H9 (cell line): ENCODE measurements around the gene MED31. TPM values are rescaled to one million over a fixed set of nuclear protein-coding genes. Genes with fewer than 3 reads are reported as not detected.

ENCODE experiments used
- DNase-seq: peaks from one replicate; pipeline ENCODE4 v3.0.0-alpha.2; 2017
- H2AFZ ChIP-seq: one replicate; pipeline ENCODE4 v1.6.1; 2013; ENCODE audit warnings: mild to moderate bottlenecking, low read length, control low read depth, moderate library complexity
- H2AK5ac ChIP-seq: 2 replicates; pipeline ENCODE4 v1.6.1; 2013; ENCODE audit warnings: low read length, control low read depth, mixed read lengths; ENCODE audit not compliant: insufficient read length
- H2BK120ac ChIP-seq: one replicate; pipeline ENCODE4 v1.6.1; 2013; ENCODE audit warnings: low read depth, mild to moderate bottlenecking, low read length, control low read depth, inconsistent platforms; ENCODE audit not compliant: poor library complexity, severe bottlenecking
- H2BK12ac ChIP-seq: 2 replicates; pipeline ENCODE4 v1.6.1; 2013; ENCODE audit warnings: low read length, control low read depth, mixed read lengths, low read depth; ENCODE audit not compliant: insufficient read length
- H2BK15ac ChIP-seq: 2 replicates; pipeline ENCODE4 v1.6.1; 2013; ENCODE audit warnings: low read depth, low read length, control low read depth
- H2BK20ac ChIP-seq: one replicate; pipeline ENCODE4 v1.6.1; 2013; ENCODE audit warnings: low read depth, mild to moderate bottlenecking, low read length, control low read depth, inconsistent platforms; ENCODE audit not compliant: poor library complexity, severe bottlenecking
- H2BK5ac ChIP-seq: 2 replicates; pipeline ENCODE4 v1.6.1; 2013; ENCODE audit warnings: low read length, control low read depth, mixed read lengths; ENCODE audit not compliant: insufficient read length
- H3K14ac ChIP-seq: 2 replicates; pipeline ENCODE4 v1.6.1; 2013; ENCODE audit warnings: low read length, control low read depth; ENCODE audit not compliant: insufficient read depth
- H3K18ac ChIP-seq: 2 replicates; pipeline ENCODE4 v1.6.1; 2013; ENCODE audit warnings: low read depth, mild to moderate bottlenecking, mixed read lengths, low read length, control low read depth; ENCODE audit not compliant: insufficient read length
- H3K23ac ChIP-seq: 2 replicates; pipeline ENCODE4 v1.6.1; 2013; ENCODE audit warnings: low read length, control low read depth, mixed read lengths, low read depth; ENCODE audit not compliant: insufficient read length
- H3K23me2 ChIP-seq: 2 replicates; pipeline ENCODE4 v1.6.1; 2013; ENCODE audit warnings: low read depth, mild to moderate bottlenecking, mixed read lengths, low read length, control low read depth; ENCODE audit not compliant: insufficient read length, poor library complexity, severe bottlenecking
- H3K27ac ChIP-seq: 2 replicates; pipeline ENCODE4 v1.5.1; 2013; ENCODE audit warnings: low read length, control low read depth, mixed read lengths, low read depth; ENCODE audit not compliant: insufficient read length
- H3K27me3 ChIP-seq: 2 replicates; pipeline ENCODE4 v1.6.1; 2013; ENCODE audit warnings: low read length, control low read depth, inconsistent platforms; ENCODE audit not compliant: insufficient read depth
- H3K4ac ChIP-seq: 2 replicates; pipeline ENCODE4 v1.6.1; 2013; ENCODE audit warnings: low read depth, mild to moderate bottlenecking, control low read depth, inconsistent platforms, low read length, moderate library complexity
- H3K4me1 ChIP-seq: 2 replicates; pipeline ENCODE4 v1.6.1; 2013; ENCODE audit warnings: low read length, control low read depth, inconsistent platforms; ENCODE audit not compliant: insufficient read depth
- H3K4me2 ChIP-seq: 2 replicates; pipeline ENCODE4 v1.6.1; 2013; ENCODE audit warnings: low read length, control low read depth, mixed read lengths; ENCODE audit not compliant: insufficient read length, insufficient read depth
- H3K56ac ChIP-seq: 2 replicates; pipeline ENCODE4 v1.6.1; 2013; ENCODE audit warnings: low read depth, mild to moderate bottlenecking, mixed read lengths, low read length, control low read depth; ENCODE audit not compliant: insufficient read length
- H3K79me1 ChIP-seq: 2 replicates; pipeline ENCODE4 v1.6.1; 2013; ENCODE audit warnings: low read depth, mild to moderate bottlenecking, moderate library complexity, low read length, control low read depth, inconsistent platforms; ENCODE audit not compliant: insufficient read depth, poor library complexity, severe bottlenecking
- H3K79me2 ChIP-seq: 2 replicates; pipeline ENCODE4 v1.6.1; 2013; ENCODE audit warnings: low read length, control low read depth, inconsistent platforms; ENCODE audit not compliant: insufficient read depth
- H3K9ac ChIP-seq: 2 replicates; pipeline ENCODE4 v1.6.1; 2013; ENCODE audit warnings: low read length, control low read depth, mixed read lengths; ENCODE audit not compliant: insufficient read length; ENCODE audit errors: extremely low read depth
- H3K9me3 ChIP-seq: one replicate; pipeline ENCODE4 v1.6.1; 2013; ENCODE audit warnings: low read depth, low read length, inconsistent platforms; ENCODE audit not compliant: control insufficient read depth
- H3T11ph ChIP-seq: one replicate; pipeline ENCODE4 v1.6.1; 2013; ENCODE audit warnings: mild to moderate bottlenecking, low read length, control low read depth, inconsistent platforms
- H4K20me1 ChIP-seq: one replicate; pipeline ENCODE4 v1.6.1; 2013; ENCODE audit not compliant: control insufficient read depth, insufficient read length, insufficient read depth
- H4K5ac ChIP-seq: 2 replicates; pipeline ENCODE4 v1.6.1; 2013; ENCODE audit warnings: low read depth, mild to moderate bottlenecking, mixed read lengths, low read length, control low read depth; ENCODE audit not compliant: insufficient read length
- H4K8ac ChIP-seq: replicated peaks from 2 replicates; pipeline ENCODE4 v1.6.1; 2013; ENCODE audit warnings: low read length, control low read depth, mixed read lengths, low read depth; ENCODE audit not compliant: insufficient read length
- H4K91ac ChIP-seq: 2 replicates; pipeline ENCODE4 v1.6.1; 2013; ENCODE audit warnings: low read depth, mild to moderate bottlenecking, moderate library complexity, mixed read lengths, low read length, control low read depth; ENCODE audit not compliant: insufficient read length
- H3K27ac Mint-ChIP-seq, 3 experiments: 2 replicates in 2 of 3; 3 replicates in 1 of 3; pipeline ENCODE4 v1.8.0; 2020 to 2021; ENCODE audit warnings: mixed read lengths in 3 of 3, mild to moderate bottlenecking in 1 of 3, moderate library complexity in 1 of 3
- H3K27me3 Mint-ChIP-seq: 2 replicates; pipeline ENCODE4 v1.8.0; 2021; ENCODE audit warnings: low read depth, mild to moderate bottlenecking, moderate library complexity, mixed read lengths
- H3K36me3 Mint-ChIP-seq, 3 experiments: 2 replicates in 2 of 3; 3 replicates in 1 of 3; pipeline ENCODE4 v1.8.0; 2020 to 2021; ENCODE audit warnings: low read depth in 3 of 3, mixed read lengths in 3 of 3; ENCODE audit not compliant: insufficient read depth in 1 of 3
- H3K4me1 Mint-ChIP-seq, 2 experiments: 2 replicates each; pipeline ENCODE4 v1.8.0; 2020; ENCODE audit warnings: mixed read lengths in 2 of 2
- H3K4me3 Mint-ChIP-seq, 2 experiments: 2 replicates in 1 of 2; 3 replicates in 1 of 2; pipeline ENCODE4 v1.8.0; 2020 to 2021; ENCODE audit warnings: mild to moderate bottlenecking in 2 of 2, mixed read lengths in 2 of 2, moderate library complexity in 1 of 2
- H3K9me3 Mint-ChIP-seq, 2 experiments: 2 replicates in 1 of 2; 3 replicates in 1 of 2; pipeline ENCODE4 v1.8.0; 2020; ENCODE audit warnings: mild to moderate bottlenecking in 2 of 2, mixed read lengths in 2 of 2, moderate library complexity in 1 of 2
- WGBS: extraction: QIAGEN DNeasy Blood & Tissue Kit; methylation state at CpG from one replicate; pipeline ENCODE4 v1.1.7; 2013; ENCODE audit warnings: missing lambda C conversion rate, low lambda C conversion rate, mixed read lengths; ENCODE audit not compliant: insufficient read length; ENCODE audit errors: extremely low coverage; 5-methylcytosine and 5-hydroxymethylcytosine counted together
- total RNA-seq: library from RNA; stranded (reverse); gene quantifications from 2 replicates; pipeline ENCODE4 v1.2.1, GENCODE V29; 2021
- TF ChIP-seq, protein P1 (sequence below): fragments of 200-600 bp; sonication (generic); conservative IDR thresholded peaks from 3 replicates; pipeline ENCODE4 v1.8.0; 2021; ENCODE audit warnings: antibody characterized with exemption, mild to moderate bottlenecking

MED31 gene
- total RNA-seq, 1 experiment from 2014 or later: 11.8 TPM

DNA sequence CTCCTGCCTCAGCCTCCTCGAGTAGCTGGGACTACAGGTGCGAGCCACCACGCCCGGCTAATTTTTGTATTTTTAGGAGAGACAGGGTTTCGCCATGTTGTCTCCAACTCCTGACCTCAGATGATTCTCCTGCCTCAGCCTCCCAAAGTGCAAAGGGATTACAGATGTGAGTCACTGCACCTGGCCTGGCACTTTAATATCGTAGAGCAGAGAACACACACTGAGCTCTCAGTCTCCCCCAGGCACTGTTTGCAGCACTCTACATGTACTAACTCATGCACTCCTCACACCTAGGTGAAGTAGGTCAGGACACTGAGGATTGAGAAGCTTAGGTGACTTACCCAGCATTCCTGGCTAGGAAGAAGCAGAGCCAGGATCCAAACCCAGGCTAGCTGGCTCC is 15.2 kb upstream of the MED31 start:
- peaks cover 58% of the 10 kb centered on the region for H3K27me3 Mint-ChIP-seq
- Histone ChIP-seq H2AFZ (no peak overlapping the region), H2AK5ac (no peak overlapping the region), H3K79me1 (no peaks in the 10 kb centered on the region), H2BK120ac (no peak overlapping the region), H2BK15ac (no peak overlapping the region), H3K9ac (no peak overlapping the region), H3K4ac (no peak overlapping the region), H2BK5ac (no peak overlapping the region), H4K91ac (no peak overlapping the region), H3K27me3 (peaks cover 4% of the 10 kb centered on the region), H3K23me2 (no peaks in the 10 kb centered on the region), H3K23ac (no peak overlapping the region), H4K8ac (no peak overlapping the region), H2BK20ac (no peak overlapping the region), H4K20me1 (no peaks in the 10 kb centered on the region), H3K18ac (no peak overlapping the region), H3K56ac (no peak overlapping the region), H3K79me2 (no peaks in the 10 kb centered on the region), H3K9me3 (no peaks in the 10 kb centered on the region), H4K5ac (no peak overlapping the region), H3T11ph (no peak overlapping the region), H3K27ac (no peak overlapping the region), H3K4me2 (no peak overlapping the region), H3K14ac (no peak overlapping the region), H2BK12ac (no peak overlapping the region), H3K4me1 (no peaks in the 10 kb centered on the region)
- H3K36me3 Mint-ChIP-seq: no peaks in the 10 kb centered on the region
- no CpG with 5 or more reads among the region's 6 CpGs for WGBS
- peak; percentile 18 for DNase-seq
- H3K4me3 Mint-ChIP-seq: no peak overlapping the region
- H3K27ac Mint-ChIP-seq: no peak overlapping the region
- TF ChIP-seq, protein P1, sequence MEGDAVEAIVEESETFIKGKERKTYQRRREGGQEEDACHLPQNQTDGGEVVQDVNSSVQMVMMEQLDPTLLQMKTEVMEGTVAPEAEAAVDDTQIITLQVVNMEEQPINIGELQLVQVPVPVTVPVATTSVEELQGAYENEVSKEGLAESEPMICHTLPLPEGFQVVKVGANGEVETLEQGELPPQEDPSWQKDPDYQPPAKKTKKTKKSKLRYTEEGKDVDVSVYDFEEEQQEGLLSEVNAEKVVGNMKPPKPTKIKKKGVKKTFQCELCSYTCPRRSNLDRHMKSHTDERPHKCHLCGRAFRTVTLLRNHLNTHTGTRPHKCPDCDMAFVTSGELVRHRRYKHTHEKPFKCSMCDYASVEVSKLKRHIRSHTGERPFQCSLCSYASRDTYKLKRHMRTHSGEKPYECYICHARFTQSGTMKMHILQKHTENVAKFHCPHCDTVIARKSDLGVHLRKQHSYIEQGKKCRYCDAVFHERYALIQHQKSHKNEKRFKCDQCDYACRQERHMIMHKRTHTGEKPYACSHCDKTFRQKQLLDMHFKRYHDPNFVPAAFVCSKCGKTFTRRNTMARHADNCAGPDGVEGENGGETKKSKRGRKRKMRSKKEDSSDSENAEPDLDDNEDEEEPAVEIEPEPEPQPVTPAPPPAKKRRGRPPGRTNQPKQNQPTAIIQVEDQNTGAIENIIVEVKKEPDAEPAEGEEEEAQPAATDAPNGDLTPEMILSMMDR: no peak
- H3K4me1 Mint-ChIP-seq: peaks cover 0 to 4% of the 10 kb centered on the region in 2 experiments; a peak in 1 of 4 replicates
- H3K9me3 Mint-ChIP-seq: no peaks in the 10 kb centered on the region
